GM13976 (cell line): Measurements from ENCODE around the gene CHN2.

Experiments
- DNase-seq: peaks from one replicate; pipeline ENCODE4 v3.0.0; 2012; ENCODE audit warnings: low spot score
- in situ Hi-C: fragments of 300-500 bp; cut with MboI; formaldehyde crosslinking; loops from one replicate; pipeline ENCODE4 v1.12.0; 2022; ENCODE audit warnings: low sequenced_read_pairs, mixed read lengths, inconsistent platforms; ENCODE audit not compliant: unreplicated experiment
- TF ChIP-seq, protein P1 (sequence below): IDR thresholded peaks from 2 replicates; pipeline ENCODE4 v1.5.1; 2012; ENCODE audit warnings: borderline replicate concordance, mild to moderate bottlenecking; ENCODE audit not compliant: insufficient read depth; ENCODE audit errors: extremely low read depth, missing control alignments, control extremely low read depth

The CHN2 gene

DNA sequence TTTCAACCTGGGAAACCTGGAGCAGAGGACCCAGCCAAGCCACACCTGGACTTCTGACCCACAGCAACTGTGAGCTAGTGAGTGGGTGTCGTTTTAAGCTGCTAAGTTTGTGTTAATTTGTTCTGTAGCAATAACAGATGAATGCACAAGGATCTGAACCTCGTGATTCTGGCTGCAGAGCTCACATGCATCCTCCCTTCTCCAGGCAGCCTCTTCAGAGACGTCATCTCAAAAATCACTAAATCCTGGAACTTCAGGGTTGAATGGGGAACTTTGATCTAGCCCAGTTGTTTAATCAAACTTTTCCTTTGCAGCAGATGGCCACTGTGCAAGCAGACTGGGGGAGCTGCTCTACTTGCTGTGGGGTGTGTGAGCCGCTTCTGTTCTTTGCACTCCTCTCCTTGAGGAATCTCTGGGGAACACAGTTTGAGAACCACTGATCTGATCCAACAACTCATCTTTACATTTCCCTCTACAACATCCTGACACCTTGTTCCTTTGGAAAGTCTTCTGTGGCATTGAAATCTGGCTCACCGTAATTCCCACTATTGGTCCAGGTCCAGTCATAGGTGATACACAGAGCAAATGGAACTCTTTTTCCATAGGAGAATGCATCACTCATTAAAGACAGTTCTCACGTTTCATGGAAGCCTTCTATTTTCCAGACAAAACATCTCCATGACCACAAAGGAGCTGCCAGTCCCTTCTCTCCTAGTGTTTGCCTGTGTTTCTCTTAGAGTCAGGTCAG, 90.3 kb downstream of the CHN2 start:
- TF ChIP-seq, protein P1, sequence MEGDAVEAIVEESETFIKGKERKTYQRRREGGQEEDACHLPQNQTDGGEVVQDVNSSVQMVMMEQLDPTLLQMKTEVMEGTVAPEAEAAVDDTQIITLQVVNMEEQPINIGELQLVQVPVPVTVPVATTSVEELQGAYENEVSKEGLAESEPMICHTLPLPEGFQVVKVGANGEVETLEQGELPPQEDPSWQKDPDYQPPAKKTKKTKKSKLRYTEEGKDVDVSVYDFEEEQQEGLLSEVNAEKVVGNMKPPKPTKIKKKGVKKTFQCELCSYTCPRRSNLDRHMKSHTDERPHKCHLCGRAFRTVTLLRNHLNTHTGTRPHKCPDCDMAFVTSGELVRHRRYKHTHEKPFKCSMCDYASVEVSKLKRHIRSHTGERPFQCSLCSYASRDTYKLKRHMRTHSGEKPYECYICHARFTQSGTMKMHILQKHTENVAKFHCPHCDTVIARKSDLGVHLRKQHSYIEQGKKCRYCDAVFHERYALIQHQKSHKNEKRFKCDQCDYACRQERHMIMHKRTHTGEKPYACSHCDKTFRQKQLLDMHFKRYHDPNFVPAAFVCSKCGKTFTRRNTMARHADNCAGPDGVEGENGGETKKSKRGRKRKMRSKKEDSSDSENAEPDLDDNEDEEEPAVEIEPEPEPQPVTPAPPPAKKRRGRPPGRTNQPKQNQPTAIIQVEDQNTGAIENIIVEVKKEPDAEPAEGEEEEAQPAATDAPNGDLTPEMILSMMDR, result no peak
- in situ Hi-C loops, result no loop called here
- DNase-seq, result no peak

DNA sequence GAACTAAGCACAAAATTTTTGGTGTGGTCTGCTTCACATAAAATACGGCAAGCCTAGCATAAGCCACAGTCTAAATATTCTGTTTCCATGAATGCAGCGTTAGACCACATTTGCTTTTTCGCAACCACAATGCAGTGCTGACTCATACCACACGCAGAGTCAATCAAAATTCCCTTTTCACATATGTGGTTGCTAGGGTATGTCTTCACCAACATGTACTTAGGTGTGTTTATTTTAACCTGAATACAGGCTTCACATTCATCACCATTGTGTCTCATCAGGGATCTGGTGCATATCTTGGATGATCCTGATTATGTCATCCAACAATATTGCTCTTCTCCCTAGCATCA, 90.8 kb downstream of the CHN2 start:
- TF ChIP-seq, protein P1, result no peak
- in situ Hi-C loops, result no loop called here
- no peak for DNase-seq

DNA sequence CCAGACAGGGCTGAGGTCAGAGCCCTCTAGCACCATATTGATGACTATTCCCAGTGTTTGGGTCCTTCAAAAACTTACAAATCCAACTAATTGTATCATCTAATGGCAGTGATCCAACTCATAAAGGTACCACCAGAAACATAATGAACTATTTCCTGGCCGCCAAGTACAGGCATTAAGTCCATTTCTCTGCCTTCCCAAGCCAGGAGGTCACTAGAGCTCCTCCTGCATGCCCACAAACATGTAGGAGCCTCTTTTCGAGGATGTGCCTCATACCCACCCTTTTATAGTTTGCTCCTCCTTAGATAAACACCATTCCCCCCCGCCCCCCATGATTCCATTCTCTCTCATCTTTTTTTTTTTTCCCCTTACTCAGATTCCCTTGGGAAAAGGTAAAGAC, 91.3 kb downstream of the CHN2 start:
- in situ Hi-C loops, result no loop called here
- TF ChIP-seq, protein P1, result no peak
- DNase-seq, result no peak

DNA sequence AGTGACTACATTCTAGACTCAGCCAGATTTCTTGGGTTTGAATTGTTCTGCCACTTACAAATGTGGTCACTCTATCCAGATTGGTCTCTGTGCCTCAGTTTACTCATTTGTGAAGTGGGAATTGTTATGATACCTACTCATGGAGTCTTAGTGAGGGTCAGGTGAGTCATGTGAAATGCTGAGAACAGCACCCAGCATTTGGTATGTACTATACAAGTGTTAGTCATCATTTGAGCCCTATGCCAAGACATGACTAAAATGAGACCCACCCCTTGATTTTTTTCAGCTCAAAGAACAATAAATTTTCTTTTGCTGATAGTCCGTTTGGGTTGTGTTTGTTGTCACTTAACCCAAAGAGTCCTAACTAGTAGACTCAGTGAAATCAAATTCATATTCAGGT, 92.8 kb downstream of the CHN2 start:
- no peak for DNase-seq
- TF ChIP-seq, protein P1, result no peak
- in situ Hi-C loops, result no loop called here

DNA sequence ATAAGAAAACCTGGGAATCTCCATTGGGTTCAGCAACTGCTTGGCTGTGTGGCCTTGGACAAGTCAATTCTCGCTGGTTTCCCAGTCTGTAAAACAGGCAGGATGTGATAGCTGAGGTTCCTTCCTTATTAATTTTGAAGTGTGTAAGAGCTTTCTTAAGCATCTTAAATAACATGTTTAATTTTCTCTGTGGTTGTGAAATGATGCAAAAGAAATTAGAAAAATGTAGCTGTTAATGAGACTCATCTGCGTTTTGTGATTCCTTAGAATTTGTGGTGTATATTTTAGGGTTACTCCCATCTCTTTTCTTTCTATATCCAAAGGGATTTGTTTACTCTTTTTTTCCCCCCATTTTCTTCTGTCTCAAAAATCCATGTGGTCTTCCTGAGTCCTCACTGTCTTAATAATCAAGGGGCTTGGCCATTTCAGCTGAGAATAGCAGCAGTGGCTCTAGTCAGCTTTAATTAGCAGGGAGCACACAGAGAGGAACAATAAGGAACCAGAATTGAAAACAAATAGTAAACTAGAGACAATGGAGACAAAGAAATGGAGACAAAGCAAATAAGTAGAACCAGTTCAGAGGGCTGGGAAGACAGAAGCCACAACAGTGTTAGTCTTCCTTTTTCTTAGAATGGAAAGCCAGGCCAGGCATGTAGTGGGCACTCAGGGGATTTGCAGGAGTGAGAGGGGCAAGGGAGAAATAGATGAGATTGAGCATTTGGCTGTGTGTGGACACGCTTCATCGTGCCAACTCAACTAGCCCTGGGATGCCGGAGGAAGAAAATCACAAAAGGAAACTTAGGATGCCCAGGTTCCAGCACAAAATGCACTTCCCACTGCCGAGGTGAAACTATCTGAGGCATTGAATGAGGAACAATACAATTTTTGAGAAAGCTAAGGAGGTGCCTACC, 93.9 kb downstream of the CHN2 start:
- DNase-seq, result no peak
- in situ Hi-C loops, result no loop called here
- TF ChIP-seq, protein P1, result no peak

DNA sequence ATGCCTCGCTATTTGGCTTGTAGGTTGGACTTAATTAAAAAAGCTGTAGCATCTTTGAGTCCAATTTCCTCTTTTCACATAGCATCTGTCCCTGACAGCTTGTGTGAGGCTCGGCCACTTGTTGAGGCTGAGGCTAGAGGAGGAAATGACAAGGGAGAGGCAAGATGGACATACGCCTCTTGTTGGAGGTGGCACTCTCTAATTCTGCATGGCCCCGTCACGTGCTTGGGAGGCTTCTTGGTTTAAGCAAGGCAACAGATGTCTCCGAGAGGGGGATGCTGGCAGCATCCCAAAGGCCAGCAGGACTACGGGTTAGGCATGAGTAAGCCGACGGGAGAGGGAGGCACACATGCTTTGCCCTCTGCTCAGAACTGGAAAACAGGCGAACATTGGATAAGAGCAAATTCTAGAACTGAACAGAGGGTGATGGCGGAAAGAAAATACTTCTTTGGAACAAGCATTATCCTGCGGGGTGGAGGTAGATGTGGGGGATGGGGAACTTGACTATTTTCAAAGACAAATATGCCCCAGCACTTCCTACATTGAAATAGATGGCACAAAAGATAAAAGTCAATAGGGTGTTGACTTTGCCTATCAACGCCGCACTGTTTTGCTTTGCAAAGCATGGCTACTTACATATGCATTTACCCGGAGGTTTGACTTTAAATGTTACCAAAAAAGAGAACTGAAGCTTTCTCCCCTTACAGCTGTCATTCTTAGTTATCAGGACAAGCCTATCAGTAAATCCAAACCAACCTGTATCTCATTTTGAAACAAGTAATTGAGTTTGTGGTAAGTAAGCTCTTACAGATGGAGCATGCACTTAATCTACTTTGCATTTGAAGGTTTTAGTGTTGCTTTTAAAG, 94.8 kb downstream of the CHN2 start:
- TF ChIP-seq, protein P1, result no peak
- DNase-seq, result no peak
- in situ Hi-C loops, result no loop called here
